D721Med (cell line): ENCODE data around the gene ZNF418.

ENCODE experiments used
- DNase-seq: peaks from one replicate; pipeline ENCODE4 v3.0.0; 2011; ENCODE audit warnings: low spot score; ENCODE audit not compliant: insufficient read length
- FAIRE-seq: peaks from 2 replicates; lab custom pipeline; 2011; peaks lifted over from hg19 to GRCh38; lab: Jason Lieb, UNC
- TF ChIP-seq, protein P1 (sequence below): IDR thresholded peaks from 2 replicates; pipeline ENCODE4 v1.5.1; 2012; ENCODE audit warnings: mild to moderate bottlenecking, control low read depth; ENCODE audit not compliant: insufficient read depth; ENCODE audit errors: missing control alignments

Gene ZNF418

DNA sequence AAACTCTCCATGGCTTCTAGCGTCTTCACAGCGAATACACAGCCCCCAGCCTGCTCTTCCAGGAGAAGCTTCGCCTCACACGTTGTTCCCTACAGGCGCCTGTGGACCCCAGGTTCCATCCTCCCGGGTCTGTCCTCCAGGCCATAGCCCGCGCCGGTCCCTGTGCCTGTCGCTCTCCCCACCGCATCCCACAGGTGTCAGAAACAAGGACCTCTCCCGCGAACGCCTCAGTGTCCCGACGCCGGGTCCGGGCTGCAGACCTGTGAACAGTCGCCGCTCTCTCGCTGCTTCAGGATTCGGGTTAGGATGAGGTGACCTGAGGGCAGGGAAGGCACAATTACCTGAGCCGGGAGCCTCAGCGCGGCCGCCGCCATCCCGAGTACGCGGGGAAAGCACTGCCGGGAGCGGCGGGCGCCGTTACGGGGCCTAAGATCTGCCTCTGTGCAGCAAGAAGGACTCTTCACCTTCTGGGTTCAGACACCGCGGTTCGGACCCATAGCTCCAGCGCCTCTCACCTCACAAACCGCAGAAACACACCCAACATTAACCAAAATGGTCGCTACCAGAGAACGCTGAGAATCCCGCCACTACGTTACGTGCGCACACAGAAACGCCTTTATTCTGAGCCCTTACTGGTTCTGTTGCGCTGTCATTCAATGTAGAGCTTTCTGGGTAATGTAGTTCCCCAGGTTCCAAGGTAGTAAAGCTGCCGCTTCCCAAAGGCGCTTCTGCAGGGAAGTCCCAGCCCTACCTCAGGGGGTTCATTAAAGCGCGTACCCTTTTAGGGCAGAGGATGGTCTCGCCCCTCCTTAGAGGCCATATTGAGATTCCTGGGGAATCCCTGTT, at the start of gene ZNF418:
Gene ZNF418 (minus strand): TSS at position 583 of the 846 bp plus-strand sequence. CDS start 1,580 bp downstream, outside the sequence.
- peak; percentile 52 for DNase-seq
- TF ChIP-seq, protein P1, sequence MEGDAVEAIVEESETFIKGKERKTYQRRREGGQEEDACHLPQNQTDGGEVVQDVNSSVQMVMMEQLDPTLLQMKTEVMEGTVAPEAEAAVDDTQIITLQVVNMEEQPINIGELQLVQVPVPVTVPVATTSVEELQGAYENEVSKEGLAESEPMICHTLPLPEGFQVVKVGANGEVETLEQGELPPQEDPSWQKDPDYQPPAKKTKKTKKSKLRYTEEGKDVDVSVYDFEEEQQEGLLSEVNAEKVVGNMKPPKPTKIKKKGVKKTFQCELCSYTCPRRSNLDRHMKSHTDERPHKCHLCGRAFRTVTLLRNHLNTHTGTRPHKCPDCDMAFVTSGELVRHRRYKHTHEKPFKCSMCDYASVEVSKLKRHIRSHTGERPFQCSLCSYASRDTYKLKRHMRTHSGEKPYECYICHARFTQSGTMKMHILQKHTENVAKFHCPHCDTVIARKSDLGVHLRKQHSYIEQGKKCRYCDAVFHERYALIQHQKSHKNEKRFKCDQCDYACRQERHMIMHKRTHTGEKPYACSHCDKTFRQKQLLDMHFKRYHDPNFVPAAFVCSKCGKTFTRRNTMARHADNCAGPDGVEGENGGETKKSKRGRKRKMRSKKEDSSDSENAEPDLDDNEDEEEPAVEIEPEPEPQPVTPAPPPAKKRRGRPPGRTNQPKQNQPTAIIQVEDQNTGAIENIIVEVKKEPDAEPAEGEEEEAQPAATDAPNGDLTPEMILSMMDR, result no peak
- FAIRE-seq, result peak; percentile 67

DNA sequence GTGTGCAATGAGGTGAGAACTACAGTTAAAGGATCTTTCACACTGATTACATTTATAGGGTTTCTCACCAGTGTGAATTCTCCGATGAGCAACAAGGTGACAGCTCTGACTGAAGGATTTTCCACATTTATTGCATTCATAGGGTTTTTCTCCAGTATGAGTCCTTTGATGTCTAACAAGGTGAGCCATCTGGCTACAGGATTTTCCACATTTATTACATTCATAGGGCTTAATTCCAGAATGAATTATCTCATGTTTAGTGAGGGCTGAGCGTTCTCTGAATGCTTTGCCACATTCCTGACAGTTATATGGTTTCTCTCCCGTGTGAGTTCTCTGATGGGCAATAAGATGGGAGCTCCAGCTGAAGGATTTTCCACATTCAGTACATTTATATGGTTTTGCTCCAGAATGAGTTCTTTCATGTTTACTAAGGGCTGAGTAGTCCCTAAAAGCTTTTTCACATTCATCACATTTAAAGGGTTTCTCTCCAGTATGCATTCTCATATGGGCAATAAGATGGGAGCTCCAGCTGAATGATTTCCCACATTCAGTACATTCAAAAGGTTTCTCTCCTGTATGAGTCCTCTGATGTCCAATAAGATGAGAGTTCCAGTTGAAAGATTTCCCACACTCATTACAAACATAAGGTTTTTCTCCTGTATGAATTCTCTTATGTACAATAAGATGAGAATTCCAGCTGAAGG, 43.5 kb upstream of the ZNF418 start:
- no peak for FAIRE-seq

GRCh38 chr19:57974434-57974833, 39.2 kb upstream of the ZNF418 start, which contains the start of gene C19orf18:
Gene C19orf18 (minus strand): TSS chr19:57974534. CDS start chr19:57974432, 102 bp downstream.
- TF ChIP-seq, protein P1, result no peak
- FAIRE-seq (no peak), DNase-seq (no peak)

More for the DNA sequence above, 43.5 kb upstream of the ZNF418 start:
- DNase-seq, result no peak
- TF ChIP-seq, protein P1, result no peak

DNA sequence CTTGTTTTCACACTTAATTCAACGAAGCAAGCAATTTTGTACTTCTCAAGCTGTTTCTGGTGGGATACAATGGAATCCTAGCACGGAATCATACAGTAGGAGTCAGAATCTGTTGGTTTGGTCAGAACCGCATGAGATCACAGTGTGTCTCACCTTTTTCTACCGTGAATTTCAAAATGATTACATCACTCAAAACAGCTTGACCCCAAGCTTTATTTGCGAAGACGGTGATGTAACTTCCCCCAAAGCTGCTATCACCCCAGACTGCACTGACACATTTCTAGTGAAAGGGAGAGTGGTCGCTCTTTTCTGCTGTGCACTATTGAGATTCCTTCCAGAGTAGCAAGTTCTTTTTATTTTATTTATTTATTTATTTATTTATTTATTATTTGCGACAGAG, 29.6 kb upstream of the ZNF418 start:
- TF ChIP-seq, protein P1, result no peak
- FAIRE-seq (no peak), DNase-seq (no peak)

DNA sequence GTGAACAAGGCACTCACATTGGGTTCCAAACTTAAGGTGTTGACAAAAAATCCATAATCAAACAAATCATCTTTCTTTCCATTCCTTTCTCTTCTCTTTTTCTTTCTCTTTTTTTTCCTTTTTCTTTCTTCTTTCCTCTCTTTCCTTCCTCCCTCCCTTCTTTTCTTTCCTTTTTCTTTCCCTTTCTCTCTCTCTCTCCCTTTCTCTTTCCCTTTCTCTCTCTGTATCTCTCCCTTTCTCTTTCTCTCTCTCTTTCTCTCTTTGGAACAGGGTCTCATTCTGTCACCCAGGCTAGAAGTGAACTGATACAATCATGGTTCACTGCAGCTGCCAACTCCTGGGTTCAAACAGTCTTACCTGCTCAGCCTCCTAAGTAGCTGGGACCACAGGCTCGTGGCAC, 26.6 kb upstream of the ZNF418 start:
- no peak for DNase-seq
- TF ChIP-seq, protein P1, result no peak
- FAIRE-seq, result no peak

DNA sequence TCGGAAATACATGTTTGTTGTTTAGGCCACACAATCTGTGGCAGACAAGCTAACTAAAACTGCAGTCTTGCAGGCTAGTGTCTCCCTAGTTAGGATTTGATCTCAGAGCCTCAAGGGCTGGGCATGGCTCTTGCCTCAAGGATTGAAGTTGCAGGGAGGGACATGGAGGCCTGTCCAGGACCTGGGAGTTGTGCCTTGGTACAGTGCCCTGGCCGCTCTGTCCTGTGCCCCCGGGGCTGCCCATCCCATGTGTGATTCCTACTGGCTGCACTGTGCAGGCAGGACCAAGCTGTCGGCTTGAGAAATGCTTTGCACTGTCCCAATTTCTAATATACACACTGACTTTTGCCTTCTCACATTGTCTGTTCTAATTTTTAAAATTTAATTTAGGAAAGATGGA, 19.8 kb upstream of the ZNF418 start:
- FAIRE-seq (no peak), DNase-seq (no peak)
- TF ChIP-seq, protein P1, result no peak
